Vagina (tissue), 2 donors: ENCODE measurements around the gene BUB1B. TPM values are rescaled to one million over a fixed set of nuclear protein-coding genes. Genes with fewer than 3 reads are reported as not detected.

ENCODE experiments used
- DNase-seq, 2 donors: peaks; one replicate each; pipeline ENCODE4 v3.0.0-alpha.2; 2017; ENCODE audit errors: extremely low spot score in 2 of 2
- H3K27ac ChIP-seq: fragments of 200-600 bp; sonication (generic); one replicate; pipeline ENCODE4 v1.5.1; 2019
- H3K27me3 ChIP-seq: fragments of 200-600 bp; sonication (generic); one replicate; pipeline ENCODE4 v1.5.1; 2019
- H3K36me3 ChIP-seq, 2 donors: fragments of 200-600 bp; sonication (generic); one replicate each; pipeline ENCODE4 v1.5.1; 2017 to 2019
- H3K4me1 ChIP-seq: fragments of 200-600 bp; sonication (generic); one replicate; pipeline ENCODE4 v1.5.1; 2019
- H3K4me3 ChIP-seq, 2 donors: fragments of 200-600 bp; sonication (generic); 1 replicate in 1 of 2; 2 replicates in 1 of 2; pipeline ENCODE4 v1.5.1; 2016 to 2019
- H3K9me3 ChIP-seq: fragments of 200-600 bp; sonication (generic); one replicate; pipeline ENCODE4 v1.5.1; 2019
- CTCF ChIP-seq, 3 experiments: fragments of 450-650 bp in 2 of 3; fragments of 200-600 bp in 1 of 3; sonication (generic) in 1 of 3; IDR thresholded peaks; one replicate each; pipeline ENCODE4 v1.5.1; 2017 to 2019; ENCODE audit warnings: antibody characterized with exemption in 3 of 3, mild to moderate bottlenecking in 2 of 3, moderate library complexity in 2 of 3
- POLR2A ChIP-seq, 2 donors: fragments of 450-650 bp; IDR thresholded peaks; one replicate each; pipeline ENCODE4 v1.6.1; 2017; ENCODE audit warnings: antibody characterized with exemption in 2 of 2, mild to moderate bottlenecking in 2 of 2, moderate library complexity in 2 of 2
- POLR2AphosphoS5 ChIP-seq, 2 donors: sonication (generic); formaldehyde crosslinking; IDR thresholded peaks; one replicate each; pipeline ENCODE4 v1.9.0; 2017; ENCODE audit warnings: antibody characterized with exemption in 2 of 2, mild to moderate bottlenecking in 2 of 2, low read depth in 1 of 2; ENCODE audit not compliant: insufficient read depth in 1 of 2
- intact Hi-C: fragments of 100-400 bp; cut with DNase I; formaldehyde crosslinking; loops from one replicate; pipeline ENCODE4 v1.15.1; 2023
- total RNA-seq: library from RNA; depleted of rRNA; stranded (reverse); fragments of >200 nt; gene quantifications from one replicate; pipeline ENCODE4 v1.2.3, GENCODE V29; 2016

The BUB1B gene
- total RNA-seq, 1 donor from 2014 or later: 5.6 TPM

GRCh38 chr15:40142428-40142827 lies 18.4 kb upstream of the BUB1B start:
- no peaks in the 10 kb centered on the region for H3K36me3 ChIP-seq
- H3K4me3 ChIP-seq: no peak overlapping the region
- intact Hi-C loops: no loop called here
- no peaks in the 10 kb centered on the region for H3K9me3 ChIP-seq
- H3K4me1 ChIP-seq: no peaks in the 10 kb centered on the region
- no peaks in the 10 kb centered on the region for H3K27me3 ChIP-seq
- H3K27ac ChIP-seq: no peak overlapping the region
- no peak for TF ChIP-seq POLR2A (IDR thresholded peaks at IDR 0.05)
- TF ChIP-seq CTCF (IDR thresholded peaks at IDR 0.05): no peak
- TF ChIP-seq POLR2AphosphoS5 (IDR thresholded peaks at IDR 0.05; ENCODE audit: insufficient read depth in 1 of 2, low read depth in 1 of 2): no peak
- DNase-seq: no peak

GRCh38 chr15:40146037-40146436 lies 14.8 kb upstream of the BUB1B start:
- no peak overlapping the region for H3K4me3 ChIP-seq
- intact Hi-C loops: no loop called here
- H3K4me1 ChIP-seq: no peaks in the 10 kb centered on the region
- H3K9me3 ChIP-seq: no peaks in the 10 kb centered on the region
- TF ChIP-seq POLR2A (IDR thresholded peaks at IDR 0.05) (no peak), POLR2AphosphoS5 (IDR thresholded peaks at IDR 0.05; ENCODE audit: insufficient read depth in 1 of 2, low read depth in 1 of 2) (no peak), CTCF (IDR thresholded peaks at IDR 0.05) (no peak)
- no peaks in the 10 kb centered on the region for H3K27me3 ChIP-seq
- no peak overlapping the region for H3K27ac ChIP-seq
- peak; percentile 18 to 31 for DNase-seq
- no peaks in the 10 kb centered on the region for H3K36me3 ChIP-seq

DNA sequence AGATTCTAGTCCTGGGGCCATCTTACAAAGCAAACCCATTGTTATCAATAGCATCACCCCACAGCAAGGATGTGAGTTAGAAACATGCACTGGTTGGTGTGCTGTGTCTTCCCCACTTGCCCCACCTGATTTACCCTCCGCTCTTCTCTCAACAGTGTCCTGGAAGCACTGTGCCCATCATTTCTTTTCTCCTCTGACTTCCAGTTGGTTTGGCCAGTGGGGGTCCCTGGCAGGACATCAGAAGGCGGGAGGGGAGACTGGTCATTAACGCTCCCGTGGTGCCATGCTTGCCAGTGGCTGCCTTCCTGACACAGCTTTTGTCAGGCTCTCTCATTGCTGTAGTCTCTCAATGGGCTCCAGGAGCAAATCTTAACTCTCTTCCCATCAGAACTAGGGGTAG lies 11.5 kb upstream of the BUB1B start:
- TF ChIP-seq POLR2A (IDR thresholded peaks at IDR 0.05) (no peak), CTCF (IDR thresholded peaks at IDR 0.05) (no peak), POLR2AphosphoS5 (IDR thresholded peaks at IDR 0.05; ENCODE audit: insufficient read depth in 1 of 2, low read depth in 1 of 2) (no peak)
- DNase-seq: peak; percentile 61 to 72
- H3K9me3 ChIP-seq: no peaks in the 10 kb centered on the region
- intact Hi-C loops: no loop called here
- no peaks in the 10 kb centered on the region for H3K4me1 ChIP-seq
- no peaks in the 10 kb centered on the region for H3K36me3 ChIP-seq
- H3K4me3 ChIP-seq: no peak overlapping the region
- no peak overlapping the region for H3K27ac ChIP-seq
- H3K27me3 ChIP-seq: no peaks in the 10 kb centered on the region

DNA sequence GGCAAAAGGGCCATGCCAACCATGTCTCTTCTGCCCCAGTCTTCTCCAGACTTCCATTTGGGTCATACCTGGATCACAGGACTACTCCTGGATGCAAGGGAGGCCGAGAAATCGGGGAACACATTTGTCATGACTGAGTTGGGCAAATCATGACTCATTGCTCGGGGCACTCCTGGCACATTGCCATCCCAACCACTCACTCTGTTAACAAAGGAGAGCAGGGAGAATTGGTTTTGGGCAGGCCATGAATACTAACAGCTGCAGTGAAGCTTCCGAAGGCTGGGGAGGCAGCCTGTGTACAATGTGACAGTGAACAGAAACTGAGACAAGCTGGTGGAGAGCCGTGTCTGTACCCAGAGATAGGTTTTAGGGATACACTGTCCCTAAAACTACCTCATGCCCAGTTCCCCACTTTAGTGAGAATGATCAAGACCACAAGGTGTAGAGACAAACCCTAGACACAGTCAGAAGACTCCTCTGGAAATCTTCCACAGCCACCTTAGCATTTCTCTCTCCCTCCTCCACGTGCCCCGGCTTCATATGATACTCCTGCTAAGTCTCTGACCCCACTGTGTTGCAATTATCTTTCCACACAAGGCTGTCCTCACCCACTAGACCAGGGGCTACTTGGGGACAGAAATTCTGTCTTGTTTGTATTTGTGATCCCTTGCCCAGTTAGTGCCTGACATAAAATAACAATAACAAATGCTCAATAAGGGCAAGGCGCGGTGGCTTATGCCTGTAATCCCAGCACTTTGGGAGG lies 10.5 kb upstream of the BUB1B start:
- Histone ChIP-seq H3K27ac (no peak overlapping the region), H3K4me3 (no peak overlapping the region), H3K27me3 (no peaks in the 10 kb centered on the region), H3K36me3 (no peaks in the 10 kb centered on the region), H3K4me1 (no peaks in the 10 kb centered on the region), H3K9me3 (no peaks in the 10 kb centered on the region)
- TF ChIP-seq POLR2AphosphoS5 (IDR thresholded peaks at IDR 0.05; ENCODE audit: insufficient read depth in 1 of 2, low read depth in 1 of 2): no peak
- no peak for TF ChIP-seq CTCF (IDR thresholded peaks at IDR 0.05)
- TF ChIP-seq POLR2A (IDR thresholded peaks at IDR 0.05): no peak
- DNase-seq: peak in 1 of 2 donors; percentile 44
- intact Hi-C loops: no loop called here

- no peaks in the 10 kb centered on the region for H3K4me1 ChIP-seq
- H3K9me3 ChIP-seq: no peaks in the 10 kb centered on the region
- TF ChIP-seq CTCF (IDR thresholded peaks at IDR 0.05): no peak
- no peak for TF ChIP-seq POLR2A (IDR thresholded peaks at IDR 0.05)
- TF ChIP-seq POLR2AphosphoS5 (IDR thresholded peaks at IDR 0.05; ENCODE audit: insufficient read depth in 1 of 2, low read depth in 1 of 2): no peak
These were observed 9.4 kb upstream of the BUB1B start for GRCh38 chr15:40151499-40151898.

More at GRCh38 chr15:40151499-40151898, 9.4 kb upstream of the BUB1B start:
- intact Hi-C loops: no loop called here
- DNase-seq: no peak
- no peaks in the 10 kb centered on the region for H3K27me3 ChIP-seq
- H3K36me3 ChIP-seq: no peaks in the 10 kb centered on the region
- no peak overlapping the region for H3K27ac ChIP-seq
- H3K4me3 ChIP-seq: no peak overlapping the region
